ENCODE results near the gene ATOSB.

DNA sequence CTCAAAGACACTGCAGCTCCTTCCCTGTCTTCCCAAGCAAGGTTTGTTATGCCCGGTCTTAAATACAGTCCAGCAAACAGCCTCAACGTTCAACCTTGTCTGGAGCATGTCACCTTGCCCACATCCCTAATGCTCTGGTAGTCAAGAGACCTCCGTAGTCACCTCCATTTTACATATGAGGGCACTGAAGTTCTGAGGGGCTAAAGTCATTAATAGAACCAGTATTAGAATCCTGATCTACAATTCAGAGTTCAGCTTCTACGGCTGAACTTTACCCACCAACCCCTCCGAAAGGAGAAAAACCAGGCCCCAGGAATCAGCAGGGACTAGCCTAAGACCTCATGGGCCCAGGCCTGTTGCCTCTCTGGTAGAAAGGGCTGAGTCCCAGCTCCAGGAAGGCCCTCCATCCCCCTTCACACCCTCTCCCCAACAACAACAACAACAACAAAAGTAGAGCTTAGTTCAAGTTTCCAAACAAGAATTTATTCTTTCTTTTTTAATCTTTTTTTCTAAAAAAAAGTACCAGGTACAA lies 11.9 kb downstream of the ATOSB start:
- TF ChIP-seq, protein P1, sequence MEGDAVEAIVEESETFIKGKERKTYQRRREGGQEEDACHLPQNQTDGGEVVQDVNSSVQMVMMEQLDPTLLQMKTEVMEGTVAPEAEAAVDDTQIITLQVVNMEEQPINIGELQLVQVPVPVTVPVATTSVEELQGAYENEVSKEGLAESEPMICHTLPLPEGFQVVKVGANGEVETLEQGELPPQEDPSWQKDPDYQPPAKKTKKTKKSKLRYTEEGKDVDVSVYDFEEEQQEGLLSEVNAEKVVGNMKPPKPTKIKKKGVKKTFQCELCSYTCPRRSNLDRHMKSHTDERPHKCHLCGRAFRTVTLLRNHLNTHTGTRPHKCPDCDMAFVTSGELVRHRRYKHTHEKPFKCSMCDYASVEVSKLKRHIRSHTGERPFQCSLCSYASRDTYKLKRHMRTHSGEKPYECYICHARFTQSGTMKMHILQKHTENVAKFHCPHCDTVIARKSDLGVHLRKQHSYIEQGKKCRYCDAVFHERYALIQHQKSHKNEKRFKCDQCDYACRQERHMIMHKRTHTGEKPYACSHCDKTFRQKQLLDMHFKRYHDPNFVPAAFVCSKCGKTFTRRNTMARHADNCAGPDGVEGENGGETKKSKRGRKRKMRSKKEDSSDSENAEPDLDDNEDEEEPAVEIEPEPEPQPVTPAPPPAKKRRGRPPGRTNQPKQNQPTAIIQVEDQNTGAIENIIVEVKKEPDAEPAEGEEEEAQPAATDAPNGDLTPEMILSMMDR (optimal IDR thresholded peaks at IDR 0.05 in 1 of 3, IDR thresholded peaks at IDR 0.05 in 1 of 3, conservative IDR thresholded peaks at IDR 0.05 in 1 of 3; ENCODE audit: extremely low read depth in 1 of 3, insufficient read depth in 2 of 3, low read length in 3 of 3), result no peak
- TF ChIP-seq EZH2 (IDR thresholded peaks at IDR 0.05; ENCODE audit: low read length), result no peak

Measured in keratinocyte (primary cell).